Activated CD8-positive, alpha-beta memory T cell treated with anti-CD3 and anti-CD28 coated beads, Interleukin-2, amount 50 U/mL, for 1 hour (primary cell): ENCODE data around the gene DRC7.
"Not testable (repeated sequence)": the region's sequence is repeated elsewhere in the genome, so short reads cannot be mapped to it uniquely, and the experiment has no call there.

Experiments used
- DNase-seq: peaks from one replicate; pipeline ENCODE4 v3.0.0-alpha.2; 2020; ENCODE audit errors: extremely low read depth

Gene DRC7

GRCh38 chr16:57735755-57736418, 41.3 kb downstream of the DRC7 start, which contains the start of gene KATNB1:
Gene KATNB1 (plus strand): TSS chr16:57735770. CDS start chr16:57737244, 1,474 bp downstream.
- no peak for DNase-seq

- DNase-seq: no peak
Observed at GRCh38 chr16:57736419-57737351, 42.1 kb downstream of the DRC7 start.

GRCh38 chr16:57738844-57739243, 44.2 kb downstream of the DRC7 start:
- no peak for DNase-seq

GRCh38 chr16:57739756-57740422, 45.3 kb downstream of the DRC7 start:
- no peak for DNase-seq

GRCh38 chr16:57740423-57741071, 45.9 kb downstream of the DRC7 start:
- DNase-seq: no peak

- no peak for DNase-seq
Observed at GRCh38 chr16:57741660-57742191, 47.1 kb downstream of the DRC7 start.

GRCh38 chr16:57742543-57742942, 47.9 kb downstream of the DRC7 start:
- no peak for DNase-seq

GRCh38 chr16:57743458-57743857, 48.9 kb downstream of the DRC7 start:
- no peak for DNase-seq

- DNase-seq: no peak
Observed at GRCh38 chr16:57743886-57744641, 49.5 kb downstream of the DRC7 start.

- DNase-seq: no peak
Observed at GRCh38 chr16:57744642-57744903, 50.0 kb downstream of the DRC7 start.

- no peak for DNase-seq
Observed at GRCh38 chr16:57745768-57746167, 51.2 kb downstream of the DRC7 start.

GRCh38 chr16:57746316-57746715, 51.7 kb downstream of the DRC7 start:
- DNase-seq: not testable (repeated sequence)

- no peak for DNase-seq
Observed at GRCh38 chr16:57747091-57747490, 52.5 kb downstream of the DRC7 start.

GRCh38 chr16:57747496-57747895, 52.9 kb downstream of the DRC7 start:
- no peak for DNase-seq

GRCh38 chr16:57747996-57748395, 53.4 kb downstream of the DRC7 start:
- DNase-seq: no peak

- no peak for DNase-seq
Observed at GRCh38 chr16:57748596-57748995, 54.0 kb downstream of the DRC7 start.

- DNase-seq: no peak
Observed at GRCh38 chr16:57749101-57749692, 54.6 kb downstream of the DRC7 start.

- no peak for DNase-seq
Observed at GRCh38 chr16:57749856-57750452, 55.3 kb downstream of the DRC7 start.

GRCh38 chr16:57750796-57751538, 56.4 kb downstream of the DRC7 start:
- DNase-seq: no peak
